Transverse colon (tissue), 3 donors: ENCODE results near the gene RRP7A.
"Not testable (repeated sequence)": the region's sequence is repeated elsewhere in the genome, so short reads cannot be mapped to it uniquely, and the experiment has no call there.

Source experiments
- CTCF ChIP-seq, 5 experiments: fragments of 200-600 bp in 3 of 5; fragments of 450-650 bp in 2 of 5; sonication (generic) in 3 of 5; IDR thresholded peaks; 1 replicate in 2 of 5; 2 replicates in 3 of 5; pipeline ENCODE4 v1.5.1; 2016 to 2017; ENCODE audit warnings: antibody characterized with exemption in 5 of 5, inconsistent platforms in 3 of 5, mild to moderate bottlenecking in 2 of 5, moderate library complexity in 1 of 5
- EP300 ChIP-seq: sonication (generic); formaldehyde crosslinking; IDR thresholded peaks from one replicate; pipeline ENCODE4 v1.6.1; 2017; ENCODE audit warnings: antibody characterized with exemption, low read depth

DNA sequence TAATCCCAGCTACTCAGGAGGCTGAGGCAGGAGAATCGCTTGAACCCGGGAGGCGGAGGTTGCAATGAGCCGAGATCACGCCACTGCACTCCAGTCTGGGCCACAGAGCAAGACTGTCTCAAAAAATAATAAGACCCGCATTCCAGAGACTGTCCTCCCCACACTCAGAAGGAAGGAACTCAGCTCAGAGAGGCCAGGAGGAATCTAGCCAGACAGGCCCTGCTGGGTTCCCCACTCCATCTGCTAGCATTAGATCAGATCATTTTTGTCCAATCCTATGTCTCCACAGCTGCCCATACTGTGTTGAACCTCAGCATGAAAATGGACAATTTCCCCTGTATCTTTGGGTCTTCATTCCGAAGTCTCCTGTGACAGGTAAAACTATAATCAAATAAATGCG, 9.8 kb upstream of the RRP7A start:
- TF ChIP-seq CTCF (IDR thresholded peaks at IDR 0.05); EP300: not testable (repeated sequence)
